C4-2B (cell line): ENCODE results near the gene BNC2.

Experiments used
- H3K27ac ChIP-seq: fragments of 450-650 bp; 2 replicates; pipeline ENCODE4 v1.5.1; 2017
- ZFX ChIP-seq: fragments of 450-650 bp; IDR thresholded peaks from 2 replicates; pipeline ENCODE4 v1.6.1; 2017
- TF ChIP-seq, protein P1 (sequence below): fragments of 450-650 bp; conservative IDR thresholded peaks from 2 replicates; pipeline ENCODE4 v1.5.1; 2017; ENCODE audit warnings: mild to moderate bottlenecking

BNC2 gene

DNA sequence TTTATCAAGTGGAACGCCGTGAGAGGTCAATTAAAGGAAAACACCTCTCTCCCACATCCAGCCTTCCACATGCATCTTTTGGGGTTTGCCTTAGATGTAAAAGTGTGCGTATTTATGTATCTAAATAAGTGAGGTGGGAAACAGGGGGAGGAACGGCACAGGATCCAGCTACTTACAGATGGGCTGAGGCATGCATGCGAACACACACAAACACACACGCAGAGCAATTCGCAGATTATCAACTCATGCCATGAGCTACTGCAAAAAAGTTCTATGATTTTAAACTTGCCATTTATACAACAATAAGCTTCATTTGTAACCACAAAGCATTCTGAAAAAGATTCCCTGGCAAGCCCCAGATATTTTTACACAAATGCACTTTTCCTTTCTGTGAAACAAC lies 242.1 kb downstream of the BNC2 start:
- no peak for TF ChIP-seq ZFX
- TF ChIP-seq, protein P1, sequence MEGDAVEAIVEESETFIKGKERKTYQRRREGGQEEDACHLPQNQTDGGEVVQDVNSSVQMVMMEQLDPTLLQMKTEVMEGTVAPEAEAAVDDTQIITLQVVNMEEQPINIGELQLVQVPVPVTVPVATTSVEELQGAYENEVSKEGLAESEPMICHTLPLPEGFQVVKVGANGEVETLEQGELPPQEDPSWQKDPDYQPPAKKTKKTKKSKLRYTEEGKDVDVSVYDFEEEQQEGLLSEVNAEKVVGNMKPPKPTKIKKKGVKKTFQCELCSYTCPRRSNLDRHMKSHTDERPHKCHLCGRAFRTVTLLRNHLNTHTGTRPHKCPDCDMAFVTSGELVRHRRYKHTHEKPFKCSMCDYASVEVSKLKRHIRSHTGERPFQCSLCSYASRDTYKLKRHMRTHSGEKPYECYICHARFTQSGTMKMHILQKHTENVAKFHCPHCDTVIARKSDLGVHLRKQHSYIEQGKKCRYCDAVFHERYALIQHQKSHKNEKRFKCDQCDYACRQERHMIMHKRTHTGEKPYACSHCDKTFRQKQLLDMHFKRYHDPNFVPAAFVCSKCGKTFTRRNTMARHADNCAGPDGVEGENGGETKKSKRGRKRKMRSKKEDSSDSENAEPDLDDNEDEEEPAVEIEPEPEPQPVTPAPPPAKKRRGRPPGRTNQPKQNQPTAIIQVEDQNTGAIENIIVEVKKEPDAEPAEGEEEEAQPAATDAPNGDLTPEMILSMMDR, result no peak
- no peak overlapping the region for H3K27ac ChIP-seq

DNA sequence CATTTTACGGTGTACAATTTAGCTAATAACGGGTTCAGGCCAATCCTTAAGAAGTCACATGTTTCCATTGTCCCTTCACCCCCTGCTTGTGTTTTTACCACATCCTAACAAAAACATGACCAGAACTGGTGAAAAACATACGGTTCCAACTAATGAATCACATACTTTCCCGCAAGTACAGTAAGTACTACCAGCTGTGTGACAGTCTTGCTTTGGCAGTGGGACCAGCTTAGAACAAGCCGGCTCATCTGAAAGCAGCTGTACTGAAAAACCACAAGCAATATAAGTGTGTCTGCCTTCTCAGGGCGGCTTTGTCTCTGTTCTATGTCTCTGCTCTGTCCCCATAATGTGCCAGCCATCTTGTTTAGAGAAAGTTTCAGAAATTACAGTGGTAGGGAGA lies 242.5 kb downstream of the BNC2 start:
- no peak overlapping the region for H3K27ac ChIP-seq

DNA sequence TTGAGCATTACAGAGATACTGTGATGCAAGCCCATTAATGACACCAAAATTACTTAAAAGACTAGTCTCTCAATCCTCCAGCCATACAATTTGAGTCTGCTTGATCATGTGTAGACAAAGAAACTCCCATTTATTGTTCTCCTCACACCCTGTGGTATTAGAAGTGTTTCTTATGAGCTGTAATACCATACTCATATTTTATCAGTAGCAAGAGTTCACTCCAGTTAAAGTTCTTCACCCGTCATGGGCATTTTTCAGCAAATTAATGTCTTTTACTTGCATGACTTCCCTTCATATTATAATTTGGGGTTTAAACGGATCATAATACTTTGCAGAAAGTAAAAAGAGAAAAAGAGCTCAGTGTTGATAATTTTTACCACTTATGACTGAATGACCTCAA lies 242.9 kb downstream of the BNC2 start:
- TF ChIP-seq, protein P1, result no peak
- TF ChIP-seq ZFX, result no peak
- H3K27ac ChIP-seq, result no peak overlapping the region

More for the DNA sequence above, 242.5 kb downstream of the BNC2 start:
- TF ChIP-seq, protein P1, result no peak
- TF ChIP-seq ZFX, result no peak

DNA sequence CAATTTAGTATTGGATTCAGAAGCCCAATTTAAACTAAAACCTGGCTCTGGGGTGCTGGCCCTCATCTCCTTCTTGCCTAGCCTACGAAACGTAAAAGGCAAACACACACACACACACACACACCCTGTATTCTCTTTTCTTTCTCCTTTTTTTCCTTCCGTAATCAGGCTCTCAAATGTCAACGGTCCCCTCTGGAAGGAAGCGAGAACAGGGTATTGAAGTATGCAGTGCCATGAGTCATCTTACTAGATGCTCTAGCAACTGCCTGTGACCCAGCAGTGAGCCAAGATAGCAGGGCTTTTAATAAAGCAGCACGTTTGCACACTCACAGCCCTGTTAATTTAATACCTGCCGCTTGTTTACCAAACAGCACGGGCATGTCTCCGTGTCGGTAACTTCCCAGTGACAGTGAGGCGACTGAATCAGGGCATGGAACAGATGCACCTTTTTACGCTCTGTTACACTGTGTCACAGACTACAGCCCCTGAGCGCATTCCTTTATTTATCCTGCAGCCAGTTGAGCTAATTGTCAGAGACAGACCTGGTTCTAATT lies 243.8 kb downstream of the BNC2 start:
- TF ChIP-seq, protein P1, result no peak
- TF ChIP-seq ZFX, result no peak
- H3K27ac ChIP-seq, result no peak overlapping the region

DNA sequence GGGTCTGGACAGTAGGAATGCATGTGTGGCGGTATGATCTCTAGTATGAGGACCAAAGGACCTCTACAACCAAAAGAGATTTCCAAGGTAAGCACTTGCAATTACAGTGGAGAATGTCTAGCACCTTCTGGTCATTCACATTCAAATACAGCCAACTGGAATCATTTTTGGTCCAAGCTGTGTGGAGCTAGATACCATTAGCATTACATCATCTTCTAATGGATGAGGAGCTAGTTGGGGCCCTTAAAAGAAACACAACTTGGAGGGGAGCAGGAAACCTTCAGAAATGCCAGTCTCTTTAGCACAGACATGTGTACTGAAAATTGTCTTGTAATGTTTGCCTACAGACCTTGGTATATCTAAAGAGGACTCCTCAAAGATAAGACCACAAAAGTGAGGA lies 244.7 kb downstream of the BNC2 start:
- TF ChIP-seq, protein P1, result no peak
- TF ChIP-seq ZFX, result no peak
- H3K27ac ChIP-seq, result no peak overlapping the region

DNA sequence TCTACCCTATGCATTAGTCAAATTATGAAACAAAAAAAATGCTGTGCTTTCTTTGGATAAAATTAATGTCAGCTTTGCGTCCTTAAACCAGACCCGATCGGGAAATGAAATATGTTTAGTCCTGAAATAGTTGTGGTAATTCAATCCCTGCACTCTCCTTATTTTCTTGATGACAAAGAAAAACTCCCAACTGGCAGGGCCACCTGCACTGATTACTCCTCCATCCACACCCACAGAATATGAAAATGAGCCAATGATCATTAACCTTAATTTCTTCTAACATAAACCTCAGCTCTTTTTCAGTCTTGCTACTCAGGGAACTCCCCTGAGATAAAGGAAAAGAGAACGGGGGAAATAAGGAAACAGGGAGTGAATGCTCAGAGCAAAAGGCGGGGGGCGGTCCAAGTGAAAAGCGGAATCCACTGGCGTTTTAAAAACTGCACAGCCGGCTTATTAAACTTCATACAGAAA lies 245.3 kb downstream of the BNC2 start:
- TF ChIP-seq, protein P1, result no peak
- no peak for TF ChIP-seq ZFX
- no peak overlapping the region for H3K27ac ChIP-seq

DNA sequence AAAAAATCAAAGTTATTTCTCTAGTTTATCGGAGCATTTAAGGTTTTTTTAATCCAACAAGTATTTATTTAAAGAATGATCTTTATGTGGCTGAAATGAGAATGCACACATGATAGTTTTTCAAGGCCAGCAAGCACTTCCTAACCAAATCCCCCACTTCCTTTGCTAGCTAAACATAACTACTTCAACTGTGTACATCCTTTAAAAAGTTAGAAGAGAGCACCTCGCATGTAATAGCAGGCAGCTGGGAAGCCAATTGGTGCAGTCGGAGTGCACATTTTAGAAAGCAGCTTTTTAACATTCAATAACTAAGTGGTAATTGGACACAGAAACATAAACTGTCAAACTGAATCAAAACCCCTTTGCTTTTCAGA lies 245.7 kb downstream of the BNC2 start:
- TF ChIP-seq ZFX, result no peak
- TF ChIP-seq, protein P1, result no peak
- no peak overlapping the region for H3K27ac ChIP-seq
